GM12878 (cell line): Measurements from ENCODE around the gene MRM1. TPM values are rescaled to one million over a fixed set of nuclear protein-coding genes. Genes with fewer than 3 reads are reported as not detected.

Source experiments
- ATAC-seq: fragments of 200-7000 bp; cut with Tn5 transposase; 3 replicates; pipeline ENCODE4 v1.9.1; 2020; ENCODE audit warnings: mild to moderate bottlenecking, moderate library complexity
- BruUV-seq: library from RNA; stranded (reverse); fragments of 400-500 nt; replicated peaks from 2 replicates; lab custom pipeline; 2021; lab: Mats Ljungman, UMichigan
- CTCF ChIA-PET: fragments of 300-600 bp; sonication (Branson Sonifier 250); formaldehyde crosslinking; extraction: SDS; loops from one replicate; lab custom pipeline; 2021; ENCODE audit warnings: inconsistent platforms; lab: Yijun Ruan, JAX
- POLR2A ChIA-PET: fragments of 350-600 bp; formaldehyde crosslinking; extraction: SDS; loops from one replicate; lab custom pipeline; 2021; ENCODE audit warnings: inconsistent platforms; lab: Charles Lee
- RAD21 ChIA-PET: fragments of 300-600 bp; sonication (Branson Sonifier 250); formaldehyde crosslinking; loops from one replicate; lab custom pipeline; 2023; ENCODE audit warnings: antibody characterized with exemption; ENCODE audit not compliant: unreplicated experiment; lab: Charles Lee
- SMC1A ChIA-PET: fragments of 300-600 bp; sonication (Branson Sonifier 250); formaldehyde crosslinking; loops from one replicate; lab custom pipeline; 2023; ENCODE audit not compliant: unreplicated experiment, uncharacterized antibody; lab: Charles Lee
- DNase-seq: peaks from one replicate; pipeline ENCODE4 v3.0.0-alpha.2; 2011; ENCODE audit warnings: low read depth, low spot score
- FAIRE-seq: peaks from 3 replicates; lab custom pipeline; 2011; peaks lifted over from hg19 to GRCh38; lab: Jason Lieb, UNC
- H2AFZ ChIP-seq: 2 replicates; pipeline ENCODE4 v1.6.0; 2011; ENCODE audit warnings: low read depth, low read length, control low read depth; ENCODE audit not compliant: control insufficient read depth
- H3K27ac ChIP-seq: 2 replicates; pipeline ENCODE4 v1.5.1; 2011; ENCODE audit warnings: control low read depth; ENCODE audit not compliant: control insufficient read depth, insufficient read depth
- H3K27me3 ChIP-seq, 2 experiments: replicated peaks in 1 of 2; 2 replicates each; pipeline versions ENCODE4 v1.6.0 to v1.6.1; 2011; ENCODE audit warnings: low read length in 1 of 2; ENCODE audit not compliant: control insufficient read depth in 2 of 2, insufficient read depth in 2 of 2
- H3K36me3 ChIP-seq, 2 experiments: 2 replicates each; pipeline ENCODE4 v1.5.1; 2011; ENCODE audit warnings: low read length in 1 of 2; ENCODE audit not compliant: control insufficient read depth in 2 of 2, insufficient read depth in 2 of 2
- H3K4me1 ChIP-seq: 2 replicates; pipeline ENCODE4 v1.6.1; 2011; ENCODE audit warnings: mild to moderate bottlenecking, low read length, moderate library complexity, mixed read lengths; ENCODE audit not compliant: control insufficient read depth, insufficient read depth
- H3K4me2 ChIP-seq: 2 replicates; pipeline ENCODE4 v1.6.0; 2011; ENCODE audit warnings: control low read depth; ENCODE audit not compliant: control insufficient read depth, insufficient read depth
- H3K4me3 ChIP-seq: fragments of 200-600 bp; sonication (generic); 2 replicates; pipeline ENCODE4 v1.5.1; 2016
- H3K79me2 ChIP-seq: 2 replicates; pipeline ENCODE4 v1.6.0; 2011; ENCODE audit warnings: low read length; ENCODE audit not compliant: control insufficient read depth, insufficient read depth
- H3K9ac ChIP-seq: 2 replicates; pipeline ENCODE4 v1.8.0; 2011; ENCODE audit warnings: low read length, control low read depth, mixed read lengths; ENCODE audit not compliant: control insufficient read depth, insufficient read depth
- H3K9me3 ChIP-seq: replicated peaks from 3 replicates; pipeline ENCODE4 v1.5.1; 2011; ENCODE audit warnings: mild to moderate bottlenecking, low read length; ENCODE audit not compliant: control insufficient read depth, insufficient read depth
- H4K20me1 ChIP-seq: 2 replicates; pipeline ENCODE4 v1.6.0; 2011; ENCODE audit not compliant: control insufficient read depth, insufficient read depth
- CEBPZ ChIP-seq: fragments of 150-350 bp; IDR thresholded peaks from 2 replicates; pipeline ENCODE4 v1.6.1; 2016; ENCODE audit warnings: low read depth, low read length
- E4F1 ChIP-seq: fragments of 450-650 bp; IDR thresholded peaks from 2 replicates; pipeline ENCODE4 v1.6.1; 2018; ENCODE audit warnings: borderline replicate concordance, mild to moderate bottlenecking; ENCODE audit not compliant: partially characterized antibody
- ETV6 ChIP-seq, 2 experiments: fragments of 450-650 bp in 1 of 2; IDR thresholded peaks in 1 of 2; conservative IDR thresholded peaks in 1 of 2; 2 replicates each; pipeline ENCODE4 v1.6.1; 2014; ENCODE audit warnings: antibody characterized with exemption in 1 of 2, borderline replicate concordance in 1 of 2, low read depth in 1 of 2, mild to moderate bottlenecking in 1 of 2, moderate library complexity in 1 of 2
- FOXM1 ChIP-seq: IDR thresholded peaks from 2 replicates; pipeline ENCODE4 v1.6.1; 2012; ENCODE audit warnings: low read depth, mild to moderate bottlenecking, inconsistent platforms, low read length, moderate library complexity
- IKZF2 ChIP-seq, 2 experiments: fragments of 450-650 bp; IDR thresholded peaks; 2 replicates each; pipeline ENCODE4 v1.6.1; 2017; ENCODE audit warnings: mild to moderate bottlenecking in 2 of 2, moderate library complexity in 2 of 2
- KAT2A ChIP-seq: conservative IDR thresholded peaks from 2 replicates; pipeline ENCODE4 v1.6.1; 2011; ENCODE audit warnings: low read depth, low read length; ENCODE audit not compliant: control insufficient read depth
- MTA2 ChIP-seq: fragments of 450-650 bp; IDR thresholded peaks from 2 replicates; pipeline ENCODE4 v1.6.1; 2016; ENCODE audit warnings: low read depth, mild to moderate bottlenecking, moderate library complexity
- NFIC ChIP-seq: IDR thresholded peaks from 2 replicates; pipeline ENCODE4 v1.6.1; 2012; ENCODE audit warnings: low read depth, mild to moderate bottlenecking, inconsistent platforms, low read length, moderate library complexity
- NR2F1 ChIP-seq: fragments of 450-650 bp; conservative IDR thresholded peaks from 2 replicates; pipeline ENCODE4 v1.6.1; 2017; ENCODE audit warnings: mild to moderate bottlenecking
- RAD21 ChIP-seq: IDR thresholded peaks from 2 replicates; pipeline ENCODE4 v1.6.1; 2011; ENCODE audit warnings: mild to moderate bottlenecking, low read depth, low read length, moderate library complexity; ENCODE audit not compliant: insufficient read depth
- RBBP5 ChIP-seq: fragments of 200-600 bp; sonication (generic); conservative IDR thresholded peaks from 2 replicates; pipeline ENCODE4 v1.6.1; 2016
- TARDBP ChIP-seq: IDR thresholded peaks from 2 replicates; pipeline ENCODE4 v1.6.1; 2016; ENCODE audit warnings: borderline replicate concordance
- ZBTB11 ChIP-seq: fragments of 450-650 bp; formaldehyde crosslinking; IDR thresholded peaks from 2 replicates; pipeline ENCODE4 v1.5.0; 2022; ENCODE audit warnings: mild to moderate bottlenecking, missing genetic modification characterization
- ZNF207 ChIP-seq: fragments of 450-650 bp; IDR thresholded peaks from 2 replicates; pipeline ENCODE4 v1.6.1; 2014; ENCODE audit warnings: antibody characterized with exemption, mild to moderate bottlenecking, borderline replicate concordance
- ZNF24 ChIP-seq: fragments of 450-650 bp; IDR thresholded peaks from 2 replicates; pipeline ENCODE4 v1.6.1; 2017; ENCODE audit warnings: antibody characterized with exemption, mild to moderate bottlenecking
- WGBS: methylation state at CpG from one replicate; pipeline ENCODE4 v1.1.6; 2016; ENCODE audit warnings: low lambda C conversion rate; ENCODE audit not compliant: insufficient replicate concordance, insufficient coverage; ENCODE audit errors: missing lambda C conversion rate; 5-methylcytosine and 5-hydroxymethylcytosine counted together
- in situ Hi-C: fragments of 300-500 bp; cut with MboI; formaldehyde crosslinking; loops from 9 replicates; pipeline ENCODE4 v1.14.3; 2018; ENCODE audit warnings: mixed read lengths
- intact Hi-C: fragments of 100-400 bp; cut with micrococcal nuclease; formaldehyde crosslinking; loops from one replicate; pipeline ENCODE4 v1.14.2; 2022; ENCODE audit not compliant: unreplicated experiment
- polyA plus RNA-seq, 11 experiments: library from polyadenylated mRNA; depleted of rRNA in 4 of 11; unstranded in 6 of 11; stranded (reverse) in 5 of 11; fragments of >200 nt; fragmentation: Nextera tagmentation in 4 of 11; fragmentation: Illumina TruSeq in 1 of 11; extraction: Ambion mirVana in 4 of 11; extraction: Trizol in 1 of 11; gene quantifications; 1 replicate in 1 of 11; 2 replicates in 10 of 11; pipeline versions ENCODE4 v1.2.1 to v1.2.3, GENCODE V29; 2011 to 2016; ENCODE audit warnings: inconsistent platforms in 2 of 11, missing spikeins in 2 of 11, low read depth in 1 of 11
- total RNA-seq, 4 experiments: library from RNA; depleted of rRNA in 3 of 4; stranded (reverse); fragments of >200 nt in 3 of 4; fragmentation: Illumina TruSeq in 1 of 4; extraction: Trizol in 1 of 4; gene quantifications; 2 replicates each; pipeline versions ENCODE4 v1.2.1 to v1.2.3, GENCODE V29; 2013 to 2021

Gene MRM1
- total and polyA plus RNA-seq, 10 of the 15 experiments (the other 5 are each of a cell fraction or from before 2014, with no cell fraction given), result 0.23 to 16.9 (median 13.2) TPM

GRCh38 chr17:36627101-36627500, 25.7 kb downstream of the MRM1 start:
- SMC1A ChIA-PET, result interaction anchor here (1.5 to 4.5 kb wide), 3 partner anchors 9 to 420 kb away, joined by 3 to 25 read pairs (median 23); partner anchors contain the start of gene MRM1
- CTCF ChIA-PET, result interaction anchor here (1.6 to 9.3 kb wide), 6 partner anchors 12 to 614 kb away, joined by 6 to 91 read pairs (median 18); partner anchors contain the start of gene MRM1
- intact Hi-C loops (loop anchor here (5.0 to 10.0 kb wide), 4 partner anchors 78 to 745 kb away; no protein-coding TSS in a partner anchor), in situ Hi-C loops (loop anchor here (5.0 to 25.0 kb wide), 3 partner anchors 50 to 1185 kb away; no protein-coding TSS in a partner anchor)
- RAD21 ChIA-PET, result interaction anchor here (1.0 to 3.1 kb wide), 4 partner anchors 24 to 746 kb away, joined by 3 to 17 read pairs (median 4); no protein-coding TSS in a partner anchor
- Histone ChIP-seq H3K4me1 (no peaks in the 10 kb centered on the region), H3K27ac (no peak overlapping the region), H3K4me2 (no peak overlapping the region), H3K9me3 (no peaks in the 10 kb centered on the region), H4K20me1 (no peaks in the 10 kb centered on the region), H3K79me2 (no peaks in the 10 kb centered on the region), H3K36me3 (no peaks in the 10 kb centered on the region), H3K27me3 (no peaks in the 10 kb centered on the region; a peak in 1 of 4 replicates), H2AFZ (no peak overlapping the region), H3K9ac (no peak overlapping the region), H3K4me3 (no peak overlapping the region)
- POLR2A ChIA-PET, result no interaction called here
- WGBS, result 84% methylated on average over 12 of the region's 12 CpGs
- BruUV-seq, result no TSS peak
- no peak for ATAC-seq
- no peak for FAIRE-seq
- DNase-seq, result no peak
- TF ChIP-seq KAT2A, result no peak
- no peak for TF ChIP-seq IKZF2 (IDR thresholded peaks at IDR 0.05)
- TF ChIP-seq MTA2, result no peak
- TF ChIP-seq NFIC, result no peak
- no peak for TF ChIP-seq FOXM1
- no peak for TF ChIP-seq RBBP5
- TF ChIP-seq E4F1, result no peak
- TF ChIP-seq CEBPZ, result no peak
- no peak for TF ChIP-seq ZNF24
- no peak for TF ChIP-seq ZBTB11 (CRISPR knock-in tag)
- no peak for TF ChIP-seq NR2F1
- TF ChIP-seq ZNF207, result no peak
- no peak for TF ChIP-seq TARDBP
- no peak for TF ChIP-seq ETV6 (conservative IDR thresholded peaks at IDR 0.05 in 1 of 2, IDR thresholded peaks at IDR 0.05 in 1 of 2; ENCODE audit: borderline replicate concordance in 1 of 2, low read depth in 1 of 2)
- TF ChIP-seq RAD21, result no peak
